ENCODE data around the gene CLSTN2. TPM values are rescaled to one million over a fixed set of nuclear protein-coding genes. Genes with fewer than 3 reads are reported as not detected.

CLSTN2 gene
- total and polyA plus RNA-seq, 4 donors, result 0.09 to 2.2 (median 0.55) TPM

DNA sequence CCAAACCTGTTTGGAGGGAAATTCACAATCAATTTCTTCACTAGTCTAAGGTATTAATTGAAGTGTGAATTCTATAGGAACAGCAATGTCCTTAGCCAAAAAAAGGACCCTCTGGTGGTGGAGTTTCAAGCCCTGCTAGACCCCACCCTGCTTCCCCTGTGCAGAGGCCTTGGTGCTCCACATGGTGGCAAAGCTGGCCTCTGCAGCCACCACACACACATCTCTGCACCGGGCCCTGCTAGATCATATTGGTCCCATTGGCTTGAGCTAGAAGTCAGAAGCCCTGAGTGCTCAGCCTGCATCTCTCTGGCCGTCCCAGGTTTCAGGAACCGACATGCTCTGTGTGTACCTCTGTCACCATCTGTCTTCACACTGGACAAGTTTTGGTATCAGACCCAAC is 522.0 kb downstream of the CLSTN2 start:
- WGBS, result 87% methylated on average over 3 of the region's 3 CpGs
- no peaks in the 10 kb centered on the region for H3K9me3 ChIP-seq (ENCODE audit: control insufficient read depth in 4 of 4, low read length in 3 of 4)
- DNase-seq (ENCODE audit: low spot score), result no peak
- TF ChIP-seq HNF4A (conservative IDR thresholded peaks at IDR 0.05), result no peak
- no peak for TF ChIP-seq FOXA1 (IDR thresholded peaks at IDR 0.05)
- no peak for TF ChIP-seq GABPA (IDR thresholded peaks at IDR 0.05 in 1 of 2, conservative IDR thresholded peaks at IDR 0.05 in 1 of 2)
- TF ChIP-seq RAD21 (IDR thresholded peaks at IDR 0.05), result no peak
- TF ChIP-seq NR2F2 (IDR thresholded peaks at IDR 0.05), result no peak
- TF ChIP-seq, protein P1, sequence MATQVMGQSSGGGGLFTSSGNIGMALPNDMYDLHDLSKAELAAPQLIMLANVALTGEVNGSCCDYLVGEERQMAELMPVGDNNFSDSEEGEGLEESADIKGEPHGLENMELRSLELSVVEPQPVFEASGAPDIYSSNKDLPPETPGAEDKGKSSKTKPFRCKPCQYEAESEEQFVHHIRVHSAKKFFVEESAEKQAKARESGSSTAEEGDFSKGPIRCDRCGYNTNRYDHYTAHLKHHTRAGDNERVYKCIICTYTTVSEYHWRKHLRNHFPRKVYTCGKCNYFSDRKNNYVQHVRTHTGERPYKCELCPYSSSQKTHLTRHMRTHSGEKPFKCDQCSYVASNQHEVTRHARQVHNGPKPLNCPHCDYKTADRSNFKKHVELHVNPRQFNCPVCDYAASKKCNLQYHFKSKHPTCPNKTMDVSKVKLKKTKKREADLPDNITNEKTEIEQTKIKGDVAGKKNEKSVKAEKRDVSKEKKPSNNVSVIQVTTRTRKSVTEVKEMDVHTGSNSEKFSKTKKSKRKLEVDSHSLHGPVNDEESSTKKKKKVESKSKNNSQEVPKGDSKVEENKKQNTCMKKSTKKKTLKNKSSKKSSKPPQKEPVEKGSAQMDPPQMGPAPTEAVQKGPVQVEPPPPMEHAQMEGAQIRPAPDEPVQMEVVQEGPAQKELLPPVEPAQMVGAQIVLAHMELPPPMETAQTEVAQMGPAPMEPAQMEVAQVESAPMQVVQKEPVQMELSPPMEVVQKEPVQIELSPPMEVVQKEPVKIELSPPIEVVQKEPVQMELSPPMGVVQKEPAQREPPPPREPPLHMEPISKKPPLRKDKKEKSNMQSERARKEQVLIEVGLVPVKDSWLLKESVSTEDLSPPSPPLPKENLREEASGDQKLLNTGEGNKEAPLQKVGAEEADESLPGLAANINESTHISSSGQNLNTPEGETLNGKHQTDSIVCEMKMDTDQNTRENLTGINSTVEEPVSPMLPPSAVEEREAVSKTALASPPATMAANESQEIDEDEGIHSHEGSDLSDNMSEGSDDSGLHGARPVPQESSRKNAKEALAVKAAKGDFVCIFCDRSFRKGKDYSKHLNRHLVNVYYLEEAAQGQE (IDR thresholded peaks at IDR 0.05), result no peak
- TF ChIP-seq JUND (IDR thresholded peaks at IDR 0.05), result no peak
- no peak for TF ChIP-seq TAF1 (conservative IDR thresholded peaks at IDR 0.05)
- TF ChIP-seq, protein P2, sequence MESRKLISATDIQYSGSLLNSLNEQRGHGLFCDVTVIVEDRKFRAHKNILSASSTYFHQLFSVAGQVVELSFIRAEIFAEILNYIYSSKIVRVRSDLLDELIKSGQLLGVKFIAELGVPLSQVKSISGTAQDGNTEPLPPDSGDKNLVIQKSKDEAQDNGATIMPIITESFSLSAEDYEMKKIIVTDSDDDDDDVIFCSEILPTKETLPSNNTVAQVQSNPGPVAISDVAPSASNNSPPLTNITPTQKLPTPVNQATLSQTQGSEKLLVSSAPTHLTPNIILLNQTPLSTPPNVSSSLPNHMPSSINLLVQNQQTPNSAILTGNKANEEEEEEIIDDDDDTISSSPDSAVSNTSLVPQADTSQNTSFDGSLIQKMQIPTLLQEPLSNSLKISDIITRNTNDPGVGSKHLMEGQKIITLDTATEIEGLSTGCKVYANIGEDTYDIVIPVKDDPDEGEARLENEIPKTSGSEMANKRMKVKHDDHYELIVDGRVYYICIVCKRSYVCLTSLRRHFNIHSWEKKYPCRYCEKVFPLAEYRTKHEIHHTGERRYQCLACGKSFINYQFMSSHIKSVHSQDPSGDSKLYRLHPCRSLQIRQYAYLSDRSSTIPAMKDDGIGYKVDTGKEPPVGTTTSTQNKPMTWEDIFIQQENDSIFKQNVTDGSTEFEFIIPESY (IDR thresholded peaks at IDR 0.05), result no peak
- TF ChIP-seq YY1 (IDR thresholded peaks at IDR 0.05), result no peak
- TF ChIP-seq EGR1 (IDR thresholded peaks at IDR 0.05; ENCODE audit: low read depth in 2 of 2), result no peak
- no peak for TF ChIP-seq RXRA (IDR thresholded peaks at IDR 0.05)
- TF ChIP-seq, protein P3, sequence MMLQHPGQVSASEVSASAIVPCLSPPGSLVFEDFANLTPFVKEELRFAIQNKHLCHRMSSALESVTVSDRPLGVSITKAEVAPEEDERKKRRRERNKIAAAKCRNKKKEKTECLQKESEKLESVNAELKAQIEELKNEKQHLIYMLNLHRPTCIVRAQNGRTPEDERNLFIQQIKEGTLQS (IDR thresholded peaks at IDR 0.05), result no peak
- TF ChIP-seq FOXA2 (IDR thresholded peaks at IDR 0.05), result no peak
- TF ChIP-seq SP1 (IDR thresholded peaks at IDR 0.05), result no peak
- TF ChIP-seq, protein P4, sequence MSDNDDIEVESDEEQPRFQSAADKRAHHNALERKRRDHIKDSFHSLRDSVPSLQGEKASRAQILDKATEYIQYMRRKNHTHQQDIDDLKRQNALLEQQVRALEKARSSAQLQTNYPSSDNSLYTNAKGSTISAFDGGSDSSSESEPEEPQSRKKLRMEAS (IDR thresholded peaks at IDR 0.05), result no peak
- TF ChIP-seq HNF4G (IDR thresholded peaks at IDR 0.05), result no peak
- TF ChIP-seq, protein P5, sequence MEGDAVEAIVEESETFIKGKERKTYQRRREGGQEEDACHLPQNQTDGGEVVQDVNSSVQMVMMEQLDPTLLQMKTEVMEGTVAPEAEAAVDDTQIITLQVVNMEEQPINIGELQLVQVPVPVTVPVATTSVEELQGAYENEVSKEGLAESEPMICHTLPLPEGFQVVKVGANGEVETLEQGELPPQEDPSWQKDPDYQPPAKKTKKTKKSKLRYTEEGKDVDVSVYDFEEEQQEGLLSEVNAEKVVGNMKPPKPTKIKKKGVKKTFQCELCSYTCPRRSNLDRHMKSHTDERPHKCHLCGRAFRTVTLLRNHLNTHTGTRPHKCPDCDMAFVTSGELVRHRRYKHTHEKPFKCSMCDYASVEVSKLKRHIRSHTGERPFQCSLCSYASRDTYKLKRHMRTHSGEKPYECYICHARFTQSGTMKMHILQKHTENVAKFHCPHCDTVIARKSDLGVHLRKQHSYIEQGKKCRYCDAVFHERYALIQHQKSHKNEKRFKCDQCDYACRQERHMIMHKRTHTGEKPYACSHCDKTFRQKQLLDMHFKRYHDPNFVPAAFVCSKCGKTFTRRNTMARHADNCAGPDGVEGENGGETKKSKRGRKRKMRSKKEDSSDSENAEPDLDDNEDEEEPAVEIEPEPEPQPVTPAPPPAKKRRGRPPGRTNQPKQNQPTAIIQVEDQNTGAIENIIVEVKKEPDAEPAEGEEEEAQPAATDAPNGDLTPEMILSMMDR (IDR thresholded peaks at IDR 0.05; ENCODE audit: low read depth, low read length, missing input control), result no peak
- H3K27ac ChIP-seq (ENCODE audit: low read depth in 1 of 2, low read length in 2 of 2), result no peak overlapping the region
- H3K36me3 ChIP-seq (ENCODE audit: control insufficient read depth in 4 of 4, insufficient read depth in 3 of 4, low read depth in 1 of 4, low read length in 3 of 4), result no peaks in the 10 kb centered on the region
- H3K9ac ChIP-seq (ENCODE audit: low read depth in 1 of 2, low read length in 2 of 2), result no peak overlapping the region
- no peaks in the 10 kb centered on the region for H3K27me3 ChIP-seq (ENCODE audit: control insufficient read depth in 4 of 4, insufficient read depth in 4 of 4, low read length in 3 of 4)
- H3K4me3 ChIP-seq (ENCODE audit: low read depth in 1 of 3, low read length in 3 of 3), result no peak overlapping the region
- H3K4me1 ChIP-seq (ENCODE audit: control insufficient read depth in 4 of 4, insufficient read depth in 4 of 4, low read length in 3 of 4), result no peaks in the 10 kb centered on the region
